K562 (cell line): ENCODE data around the gene IGLL1. TPM values are rescaled to one million over a fixed set of nuclear protein-coding genes. Genes with fewer than 3 reads are reported as not detected.
"Not testable (repeated sequence)": the region's sequence is repeated elsewhere in the genome, so short reads cannot be mapped to it uniquely, and the experiment has no call there.

Experiments
- BACH1 ChIP-seq: fragments of 200-800 bp; sonication (Bioruptor generic); IDR thresholded peaks from 2 replicates; pipeline ENCODE4 v1.6.1; 2016; ENCODE audit warnings: missing genetic modification characterization, missing compliant biosample characterization
- CTBP1 ChIP-seq: fragments of 450-650 bp; IDR thresholded peaks from 2 replicates; pipeline ENCODE4 v1.6.1; 2016; ENCODE audit warnings: borderline replicate concordance
- DMBX1 ChIP-seq: fragments of 250-450 bp; sonication (Bioruptor Pico); IDR thresholded peaks from 2 replicates; pipeline ENCODE4 v1.8.0; 2022; ENCODE audit warnings: inconsistent platforms, mild to moderate bottlenecking, moderate library complexity, borderline replicate concordance
- ETV5 ChIP-seq: sonication (generic); formaldehyde crosslinking; IDR thresholded peaks from 2 replicates; pipeline ENCODE4 v1.4.0; 2020; ENCODE audit warnings: low read depth, mild to moderate bottlenecking, missing genetic modification reagents
- FOXA3 ChIP-seq, 2 experiments: fragments of 450-650 bp in 1 of 2; sonication (generic) in 1 of 2; formaldehyde crosslinking; IDR thresholded peaks in 1 of 2; conservative IDR thresholded peaks in 1 of 2; 2 replicates each; pipeline versions ENCODE4 v1.4.0 to v1.8.0; 2020 to 2022; ENCODE audit warnings: mild to moderate bottlenecking in 2 of 2, missing genetic modification reagents in 1 of 2
- JUND ChIP-seq, 2 experiments: IDR thresholded peaks; 2 replicates in 1 of 2; 3 replicates in 1 of 2; pipeline ENCODE4 v1.6.1; 2011; ENCODE audit warnings: borderline replicate concordance in 2 of 2, low read depth in 2 of 2, low read length in 2 of 2, improper control_type of control experiment in 1 of 2, missing biosample characterization in 1 of 2, missing genetic modification characterization in 1 of 2, missing genetic modification reagents in 1 of 2
- NCOR1 ChIP-seq: fragments of 450-650 bp; IDR thresholded peaks from 2 replicates; pipeline ENCODE4 v1.6.1; 2016; ENCODE audit warnings: mild to moderate bottlenecking, moderate library complexity
- NFIC ChIP-seq: fragments of 450-650 bp; IDR thresholded peaks from 2 replicates; pipeline ENCODE4 v1.6.1; 2017; ENCODE audit warnings: mild to moderate bottlenecking, inconsistent platforms
- PYGO2 ChIP-seq: fragments of 450-650 bp; IDR thresholded peaks from 2 replicates; pipeline ENCODE4 v1.6.1; 2016; ENCODE audit warnings: mild to moderate bottlenecking, missing genetic modification characterization, moderate library complexity, missing compliant biosample characterization
- SMARCA4 ChIP-seq: fragments of 450-650 bp; IDR thresholded peaks from 2 replicates; pipeline ENCODE4 v1.6.1; 2016
- TAF7 ChIP-seq: fragments of 450-650 bp; IDR thresholded peaks from 2 replicates; pipeline ENCODE4 v1.6.1; 2016; ENCODE audit warnings: missing genetic modification characterization, missing compliant biosample characterization
- ZNF311 ChIP-seq: fragments of 250-450 bp; sonication (Bioruptor Pico); IDR thresholded peaks from 2 replicates; pipeline ENCODE4 v1.4.0; 2020; ENCODE audit warnings: mild to moderate bottlenecking, moderate library complexity
- polyA plus RNA-seq, 8 experiments: library from polyadenylated mRNA; depleted of rRNA in 4 of 8; stranded (reverse) in 5 of 8; unstranded in 3 of 8; fragments of >200 nt; fragmentation: Nextera tagmentation in 2 of 8; fragmentation: Illumina TruSeq in 1 of 8; extraction: Ambion mirVana in 2 of 8; extraction: Trizol in 1 of 8; gene quantifications; 2 replicates each; pipeline versions ENCODE4 v1.2.1 to v1.2.3, GENCODE V29; 2011 to 2014; ENCODE audit warnings: inconsistent platforms in 1 of 8, missing spikeins in 1 of 8
- total RNA-seq, 7 experiments: library from RNA; depleted of rRNA in 6 of 7; stranded (reverse); fragments of >200 nt in 6 of 7; fragmentation: Illumina TruSeq in 2 of 7; extraction: Trizol in 2 of 7; gene quantifications; 2 replicates each; pipeline versions ENCODE4 v1.2.1 to v1.2.3, GENCODE V29; 2011 to 2021; ENCODE audit warnings: low replicate concordance in 1 of 7
- TF ChIP-seq, protein P1 (sequence below), 3 experiments: fragments of 200-800 bp in 1 of 3; fragments of 250-450 bp in 1 of 3; fragments of 450-650 bp in 1 of 3; sonication (Bioruptor Pico) in 1 of 3; sonication (Bioruptor generic) in 1 of 3; formaldehyde crosslinking in 1 of 3; IDR thresholded peaks; 2 replicates each; pipeline versions ENCODE4 v1.6.1 to v1.8.0; 2016 to 2022; ENCODE audit warnings: mild to moderate bottlenecking in 2 of 3, missing genetic modification characterization in 2 of 3, missing compliant biosample characterization in 1 of 3, moderate library complexity in 1 of 3
- TF ChIP-seq, protein P2 (sequence below), 2 experiments: IDR thresholded peaks in 1 of 2; conservative IDR thresholded peaks in 1 of 2; 2 replicates each; pipeline ENCODE4 v1.6.1; 2016; ENCODE audit warnings: low read depth in 2 of 2, mild to moderate bottlenecking in 1 of 2, missing compliant biosample characterization in 1 of 2, missing genetic modification characterization in 1 of 2, moderate library complexity in 1 of 2
- TF ChIP-seq, protein P3 (sequence below): sonication (generic); formaldehyde crosslinking; IDR thresholded peaks from 2 replicates; pipeline ENCODE4 v1.9.0; 2022; ENCODE audit warnings: mild to moderate bottlenecking, missing genetic modification reagents
- TF ChIP-seq, protein P4 (sequence below): fragments of 450-650 bp; formaldehyde crosslinking; IDR thresholded peaks from 2 replicates; pipeline ENCODE4 v1.4.0; 2020; ENCODE audit warnings: mild to moderate bottlenecking, moderate library complexity

The IGLL1 gene
- total and polyA plus RNA-seq, 9 of the 15 experiments (the other 6 are each of a cell fraction or from before 2014, with no cell fraction given): 0.10 to 0.32 (median 0.20) TPM; not detected in 6

DNA sequence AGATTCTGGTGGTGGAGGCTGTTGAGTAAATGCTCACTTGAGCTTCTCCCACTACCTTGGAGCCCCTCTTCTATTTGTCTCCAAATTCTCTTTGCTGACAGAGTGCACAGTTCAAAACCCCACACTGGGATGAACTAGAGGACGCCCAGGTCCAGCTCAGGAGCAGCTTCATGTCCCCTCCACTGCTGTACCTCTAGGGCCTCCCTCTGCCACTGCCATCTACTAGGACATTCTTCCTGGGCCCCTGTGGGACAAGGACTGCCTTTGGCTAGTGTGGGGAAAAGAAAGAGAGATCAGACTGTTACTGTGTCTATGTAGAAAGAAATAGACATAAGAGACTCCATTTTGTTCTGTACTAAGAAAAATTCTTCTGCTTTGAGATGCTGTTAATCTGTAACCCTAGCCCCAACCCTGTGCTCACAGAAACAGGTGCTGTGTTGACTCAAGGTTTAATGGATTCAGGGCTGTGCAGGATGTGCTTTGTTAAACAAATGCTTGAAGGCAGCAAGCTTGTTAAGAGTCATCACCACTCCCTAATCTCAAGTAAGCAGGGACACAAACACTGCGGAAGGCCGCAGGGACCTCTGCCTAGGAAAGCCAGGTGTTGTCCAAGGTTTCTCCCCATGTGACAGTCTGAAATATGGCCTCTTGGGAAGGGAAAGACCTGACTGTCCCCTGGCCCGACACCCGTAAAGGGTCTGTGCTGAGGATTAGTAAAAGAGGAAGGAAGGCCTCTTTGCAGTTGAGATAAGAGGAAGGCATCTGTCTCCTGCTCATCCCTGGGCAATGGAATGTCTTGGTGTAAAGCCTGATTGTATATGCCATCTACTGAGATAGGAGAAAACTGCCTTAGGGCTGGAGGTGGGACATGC is 44.1 kb downstream of the IGLL1 start (continued):
- TF ChIP-seq, protein P1, sequence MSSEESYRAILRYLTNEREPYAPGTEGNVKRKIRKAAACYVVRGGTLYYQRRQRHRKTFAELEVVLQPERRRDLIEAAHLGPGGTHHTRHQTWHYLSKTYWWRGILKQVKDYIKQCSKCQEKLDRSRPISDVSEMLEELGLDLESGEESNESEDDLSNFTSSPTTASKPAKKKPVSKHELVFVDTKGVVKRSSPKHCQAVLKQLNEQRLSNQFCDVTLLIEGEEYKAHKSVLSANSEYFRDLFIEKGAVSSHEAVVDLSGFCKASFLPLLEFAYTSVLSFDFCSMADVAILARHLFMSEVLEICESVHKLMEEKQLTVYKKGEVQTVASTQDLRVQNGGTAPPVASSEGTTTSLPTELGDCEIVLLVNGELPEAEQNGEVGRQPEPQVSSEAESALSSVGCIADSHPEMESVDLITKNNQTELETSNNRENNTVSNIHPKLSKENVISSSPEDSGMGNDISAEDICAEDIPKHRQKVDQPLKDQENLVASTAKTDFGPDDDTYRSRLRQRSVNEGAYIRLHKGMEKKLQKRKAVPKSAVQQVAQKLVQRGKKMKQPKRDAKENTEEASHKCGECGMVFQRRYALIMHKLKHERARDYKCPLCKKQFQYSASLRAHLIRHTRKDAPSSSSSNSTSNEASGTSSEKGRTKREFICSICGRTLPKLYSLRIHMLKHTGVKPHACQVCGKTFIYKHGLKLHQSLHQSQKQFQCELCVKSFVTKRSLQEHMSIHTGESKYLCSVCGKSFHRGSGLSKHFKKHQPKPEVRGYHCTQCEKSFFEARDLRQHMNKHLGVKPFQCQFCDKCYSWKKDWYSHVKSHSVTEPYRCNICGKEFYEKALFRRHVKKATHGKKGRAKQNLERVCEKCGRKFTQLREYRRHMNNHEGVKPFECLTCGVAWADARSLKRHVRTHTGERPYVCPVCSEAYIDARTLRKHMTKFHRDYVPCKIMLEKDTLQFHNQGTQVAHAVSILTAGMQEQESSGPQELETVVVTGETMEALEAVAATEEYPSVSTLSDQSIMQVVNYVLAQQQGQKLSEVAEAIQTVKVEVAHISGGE (CRISPR knock-in tag; IDR thresholded peaks at IDR 0.05): peak in 1 of 3 experiments; percentile 38; a peak in 1 of 6 replicates
- TF ChIP-seq, protein P2, sequence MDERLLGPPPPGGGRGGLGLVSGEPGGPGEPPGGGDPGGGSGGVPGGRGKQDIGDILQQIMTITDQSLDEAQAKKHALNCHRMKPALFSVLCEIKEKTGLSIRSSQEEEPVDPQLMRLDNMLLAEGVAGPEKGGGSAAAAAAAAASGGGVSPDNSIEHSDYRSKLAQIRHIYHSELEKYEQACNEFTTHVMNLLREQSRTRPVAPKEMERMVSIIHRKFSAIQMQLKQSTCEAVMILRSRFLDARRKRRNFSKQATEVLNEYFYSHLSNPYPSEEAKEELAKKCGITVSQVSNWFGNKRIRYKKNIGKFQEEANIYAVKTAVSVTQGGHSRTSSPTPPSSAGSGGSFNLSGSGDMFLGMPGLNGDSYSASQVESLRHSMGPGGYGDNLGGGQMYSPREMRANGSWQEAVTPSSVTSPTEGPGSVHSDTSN (CRISPR knock-in tag; IDR thresholded peaks at IDR 0.05; ENCODE audit: low read depth): not testable (repeated sequence)
- TF ChIP-seq, protein P2 (tag; conservative IDR thresholded peaks at IDR 0.05; ENCODE audit: low read depth): 0 out of 2 replicates have a peak, but pooled peaks have one; percentile 4
- TF ChIP-seq ETV5 (CRISPR knock-in tag) (peak; percentile 52; the same call in 1 of the 2 replicates), NCOR1 (peak; percentile 62), BACH1 (tag) (peak; percentile 71), DMBX1 (CRISPR knock-in tag) (peak; percentile 93; the same call in 1 of the 2 replicates), SMARCA4 (peak; percentile 59; the same call in 1 of the 2 replicates), ZNF311 (peak; percentile 94), CTBP1 (peak; percentile 96), PYGO2 (tag) (peak; percentile 85), JUND (tag; IDR thresholded peaks at IDR 0.05; ENCODE audit: borderline replicate concordance, low read depth, low read length) (peak; percentile 16; the same call in 1 of the 3 replicates), FOXA3 (CRISPR knock-in tag; conservative IDR thresholded peaks at IDR 0.05 in 1 of 2, IDR thresholded peaks at IDR 0.05 in 1 of 2) (peak; percentile 37 to 91; a peak in 1 of 4 replicates), TAF7 (tag) (peak; percentile 50; the same call in 1 of the 2 replicates), NFIC (peak; percentile 38)
- TF ChIP-seq, protein P3, sequence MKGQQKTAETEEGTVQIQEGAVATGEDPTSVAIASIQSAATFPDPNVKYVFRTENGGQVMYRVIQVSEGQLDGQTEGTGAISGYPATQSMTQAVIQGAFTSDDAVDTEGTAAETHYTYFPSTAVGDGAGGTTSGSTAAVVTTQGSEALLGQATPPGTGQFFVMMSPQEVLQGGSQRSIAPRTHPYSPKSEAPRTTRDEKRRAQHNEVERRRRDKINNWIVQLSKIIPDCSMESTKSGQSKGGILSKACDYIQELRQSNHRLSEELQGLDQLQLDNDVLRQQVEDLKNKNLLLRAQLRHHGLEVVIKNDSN: peak; percentile 44; the same call in 1 of the 2 replicates
- TF ChIP-seq, protein P4, sequence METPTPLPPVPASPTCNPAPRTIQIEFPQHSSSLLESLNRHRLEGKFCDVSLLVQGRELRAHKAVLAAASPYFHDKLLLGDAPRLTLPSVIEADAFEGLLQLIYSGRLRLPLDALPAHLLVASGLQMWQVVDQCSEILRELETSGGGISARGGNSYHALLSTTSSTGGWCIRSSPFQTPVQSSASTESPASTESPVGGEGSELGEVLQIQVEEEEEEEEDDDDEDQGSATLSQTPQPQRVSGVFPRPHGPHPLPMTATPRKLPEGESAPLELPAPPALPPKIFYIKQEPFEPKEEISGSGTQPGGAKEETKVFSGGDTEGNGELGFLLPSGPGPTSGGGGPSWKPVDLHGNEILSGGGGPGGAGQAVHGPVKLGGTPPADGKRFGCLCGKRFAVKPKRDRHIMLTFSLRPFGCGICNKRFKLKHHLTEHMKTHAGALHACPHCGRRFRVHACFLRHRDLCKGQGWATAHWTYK (CRISPR knock-in tag): peak; percentile 51; the same call in 1 of the 2 replicates
- TF ChIP-seq JUND (IDR thresholded peaks at IDR 0.05; ENCODE audit: borderline replicate concordance, low read depth, low read length): not testable (repeated sequence)
